Posterior cingulate gyrus (tissue), 11 donors: ENCODE measurements around the gene CFAP69.

Experiments
- DNase-seq, 10 donors: peaks; one replicate each; pipeline versions ENCODE4 v3.0.0 to v3.0.0-alpha.2; 2020 to 2021; ENCODE audit warnings: mixed read lengths in 3 of 10
- intact Hi-C: fragments of 100-400 bp; cut with DNase I; formaldehyde crosslinking; loops from one replicate; pipeline ENCODE4 v1.15.1; 2023

Gene CFAP69

GRCh38 chr7:90267263-90267858 is 22.4 kb downstream of the CFAP69 start:
- intact Hi-C loops: no loop called here

DNA sequence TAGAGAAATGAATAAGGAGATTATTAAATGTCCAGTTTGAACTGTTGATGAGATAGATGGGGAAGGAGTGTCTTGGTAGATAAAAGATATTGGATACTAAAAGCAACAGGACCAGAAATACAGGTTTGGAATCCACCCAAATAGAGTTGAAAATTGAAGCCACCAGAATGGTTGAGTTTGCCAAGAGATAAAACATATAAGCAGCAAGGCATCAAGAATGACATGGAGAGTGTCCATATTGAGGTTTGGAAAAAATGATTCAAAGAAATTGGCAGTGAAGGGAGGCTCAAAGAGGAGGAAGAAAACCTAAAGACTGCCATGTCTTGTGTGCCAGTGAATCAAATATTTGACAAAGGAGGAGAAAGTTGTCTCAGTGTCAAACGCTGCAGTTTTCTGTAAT is 24.2 kb downstream of the CFAP69 start:
- DNase-seq: no peak
- intact Hi-C loops: no loop called here

More at GRCh38 chr7:90267263-90267858, 22.4 kb downstream of the CFAP69 start:
- DNase-seq: no peak

DNA sequence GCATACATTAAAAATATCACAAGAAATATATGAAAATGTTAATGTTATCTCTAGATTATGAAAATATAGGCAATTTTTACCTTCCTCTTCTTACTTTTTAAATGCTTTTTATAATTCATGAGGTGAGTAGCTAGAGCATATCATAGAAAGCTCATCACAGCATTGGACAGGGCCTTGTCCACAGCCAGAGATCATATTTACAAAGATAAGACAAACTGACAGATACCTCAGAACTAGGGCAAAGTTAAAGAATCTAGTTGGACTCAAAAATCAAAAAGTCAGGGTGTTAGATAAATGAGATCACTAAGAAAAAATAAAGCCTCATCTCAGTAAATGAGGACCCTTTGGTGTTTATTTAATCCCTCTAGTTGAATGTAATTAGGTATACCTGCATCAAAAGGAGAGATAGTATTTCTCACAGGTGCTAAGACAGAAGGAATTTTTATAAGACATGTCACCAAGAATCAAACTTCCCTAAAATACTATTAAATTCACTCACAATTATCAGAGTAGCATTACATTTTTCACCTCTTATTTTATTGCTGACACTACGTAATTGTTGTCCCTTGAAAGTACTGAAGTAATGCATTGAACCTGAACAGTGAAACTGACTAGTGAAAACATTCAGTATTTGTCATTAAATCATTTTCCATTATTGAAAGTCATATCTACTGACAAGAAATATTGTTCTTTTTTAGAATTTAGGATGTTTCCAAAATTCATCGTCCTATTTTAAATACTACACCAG is 25.6 kb downstream of the CFAP69 start:
- intact Hi-C loops: no loop called here
- no peak for DNase-seq

- intact Hi-C loops: no loop called here
- DNase-seq: no peak
Observed at GRCh38 chr7:90271753-90272152, 26.8 kb downstream of the CFAP69 start.

DNA sequence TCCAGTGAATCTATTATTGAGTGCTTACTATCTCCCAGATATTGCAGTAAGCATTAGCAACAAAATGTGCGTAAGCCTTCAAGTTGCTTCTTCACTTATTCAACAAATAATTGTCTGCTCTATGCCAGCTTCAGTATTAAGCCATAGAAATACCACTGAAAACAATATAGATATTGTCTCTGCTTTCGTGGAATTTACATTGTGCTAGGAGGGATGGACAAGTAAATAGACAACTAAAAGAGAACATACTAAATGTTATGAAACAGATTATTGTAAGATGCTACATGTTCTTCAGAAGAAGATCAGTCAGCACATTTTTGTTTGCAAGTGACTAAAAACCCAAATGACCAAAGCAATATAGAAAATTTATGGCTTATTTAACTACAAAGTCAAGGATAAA is 27.3 kb downstream of the CFAP69 start:
- no peak for DNase-seq
- intact Hi-C loops: no loop called here

DNA sequence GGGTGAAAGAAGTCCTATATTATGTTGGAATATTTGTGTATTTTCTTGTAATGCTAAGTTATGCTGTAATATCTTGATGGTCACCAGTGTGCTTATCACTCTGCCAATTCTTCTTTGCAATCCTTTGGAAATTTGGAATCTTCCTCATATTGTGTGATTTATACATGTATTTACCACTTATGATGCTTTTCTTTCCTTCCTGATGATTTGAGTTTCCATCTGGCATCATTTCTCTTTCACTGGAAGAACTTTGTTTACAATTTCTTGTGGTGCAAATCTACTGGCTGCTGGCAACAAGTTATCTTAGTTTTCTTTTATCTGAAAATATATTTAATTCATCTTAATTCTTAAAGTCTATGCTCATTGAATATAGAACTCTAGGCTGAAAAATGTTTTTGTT is 29.2 kb downstream of the CFAP69 start:
- intact Hi-C loops: no loop called here
- DNase-seq: no peak

DNA sequence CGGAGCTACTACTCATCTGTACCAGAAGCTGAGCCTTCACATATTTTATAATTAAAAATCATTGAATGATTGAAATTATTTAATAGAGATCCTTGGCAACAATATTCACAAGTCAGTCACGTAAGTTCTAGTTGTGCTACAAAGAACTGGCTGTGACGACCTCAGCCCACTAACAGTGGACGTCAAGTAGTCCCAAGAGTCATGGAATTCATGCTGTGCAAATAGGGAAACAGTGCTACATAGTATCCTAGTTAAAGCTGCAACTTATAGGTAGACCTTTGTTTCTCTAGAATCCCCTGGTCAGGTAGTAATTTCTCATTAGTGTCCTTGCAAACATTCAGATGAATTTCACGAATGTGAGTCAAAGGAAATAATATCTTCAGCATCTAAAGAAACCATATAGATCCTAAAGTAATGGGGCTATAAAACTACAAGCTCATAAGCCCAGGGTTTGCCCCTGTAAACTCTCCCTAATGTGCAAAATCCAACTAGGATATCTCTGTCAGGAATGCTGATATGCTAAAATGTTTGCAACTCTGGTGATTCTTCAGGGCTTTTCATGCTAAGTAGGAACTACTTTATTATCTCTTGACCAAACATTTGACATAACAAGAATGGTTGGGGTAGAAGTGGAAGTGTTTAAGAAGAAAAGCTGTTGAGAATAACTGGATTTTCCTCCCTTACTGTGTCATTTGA is 31.2 kb downstream of the CFAP69 start:
- DNase-seq: no peak
- intact Hi-C loops: no loop called here

GRCh38 chr7:90288154-90288553 is 43.2 kb downstream of the CFAP69 start:
- no peak for DNase-seq
- intact Hi-C loops: no loop called here

DNA sequence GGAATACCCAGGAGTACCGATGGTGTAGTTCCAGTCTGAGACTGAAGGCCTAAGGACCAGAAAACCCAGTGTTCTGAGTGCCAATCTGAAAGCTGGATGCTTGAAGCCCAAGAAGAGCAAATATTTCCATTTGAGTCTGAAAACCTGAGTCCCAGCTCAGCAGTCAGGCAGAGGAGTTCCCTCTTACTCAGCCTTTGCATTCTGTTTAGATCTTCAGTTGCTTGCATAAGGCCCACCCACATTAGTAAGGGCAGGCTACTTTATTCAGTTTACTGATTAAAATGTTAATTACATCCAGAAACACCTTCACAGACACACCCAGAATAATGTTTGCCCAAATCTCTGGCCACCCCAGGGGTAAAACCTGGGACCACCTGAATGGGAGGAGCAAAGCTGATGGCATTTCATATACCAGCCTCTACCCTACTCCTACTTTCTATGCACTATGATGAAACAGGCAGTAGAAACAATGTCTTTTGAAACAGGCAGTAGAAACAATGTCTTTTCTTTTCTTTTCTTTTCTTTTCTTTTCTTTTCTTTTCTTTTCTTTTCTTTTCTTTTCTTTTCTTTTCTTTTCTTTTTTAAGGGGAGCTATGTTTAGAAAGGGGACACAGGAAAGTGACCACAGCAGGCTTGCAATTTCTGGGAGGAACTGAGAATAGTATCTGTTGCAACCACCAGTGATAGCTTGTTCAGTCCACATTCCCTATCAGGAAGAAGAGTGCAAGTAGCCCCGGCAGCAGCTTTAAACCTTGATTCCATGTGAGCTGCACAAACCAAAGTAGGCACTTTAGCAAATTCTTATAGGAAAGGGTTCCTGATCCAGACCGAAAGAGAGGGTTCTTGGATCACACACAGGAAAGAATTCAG is 45.5 kb downstream of the CFAP69 start:
- intact Hi-C loops: no loop called here
- peak in 1 of 10 donors; percentile 15 for DNase-seq

- no peak for DNase-seq
- intact Hi-C loops: no loop called here
Observed at GRCh38 chr7:90298145-90299038, 53.4 kb downstream of the CFAP69 start.

DNA sequence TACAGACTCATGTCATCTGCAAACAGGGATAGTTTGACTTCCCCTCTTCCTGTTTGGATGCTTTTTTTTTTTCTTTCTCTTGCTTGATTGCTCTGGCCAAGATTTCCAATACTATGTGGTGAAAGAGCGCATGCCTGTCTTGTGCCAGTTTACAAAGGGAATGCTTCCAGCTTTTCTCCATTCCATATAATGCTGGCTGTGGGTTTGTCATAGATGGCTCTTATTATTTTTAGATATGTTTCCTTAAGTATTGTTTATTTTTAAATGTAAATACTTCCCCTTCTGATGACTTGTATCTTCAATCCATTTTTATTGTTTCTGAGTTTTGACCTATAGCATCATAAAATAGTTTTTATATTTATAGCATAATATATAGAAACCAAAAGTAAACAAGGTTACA is 58.3 kb downstream of the CFAP69 start:
- intact Hi-C loops: no loop called here
- no peak for DNase-seq

DNA sequence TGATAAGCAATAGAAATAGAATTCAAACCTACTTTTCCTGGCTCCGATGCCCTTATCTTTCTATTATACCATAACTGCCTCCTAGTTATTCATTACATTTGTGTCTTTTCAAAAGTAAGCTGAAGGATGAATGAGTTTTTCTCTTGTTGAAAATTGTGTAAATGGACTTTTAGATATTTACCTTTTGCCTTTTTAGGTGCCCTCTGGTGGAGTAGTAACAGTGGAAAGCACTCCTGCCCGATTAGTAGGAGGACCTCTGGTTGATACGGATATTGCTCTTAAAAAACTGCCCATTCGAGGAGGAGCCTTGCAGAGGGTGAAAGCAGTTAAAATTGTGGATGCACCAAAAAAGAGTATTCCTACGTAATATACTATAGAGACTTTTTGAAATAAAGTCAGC is 64.9 kb downstream of the CFAP69 start:
- DNase-seq: no peak
- intact Hi-C loops: no loop called here

GRCh38 chr7:90311175-90311574 is 66.2 kb downstream of the CFAP69 start:
- no peak for DNase-seq
- intact Hi-C loops: no loop called here

DNA sequence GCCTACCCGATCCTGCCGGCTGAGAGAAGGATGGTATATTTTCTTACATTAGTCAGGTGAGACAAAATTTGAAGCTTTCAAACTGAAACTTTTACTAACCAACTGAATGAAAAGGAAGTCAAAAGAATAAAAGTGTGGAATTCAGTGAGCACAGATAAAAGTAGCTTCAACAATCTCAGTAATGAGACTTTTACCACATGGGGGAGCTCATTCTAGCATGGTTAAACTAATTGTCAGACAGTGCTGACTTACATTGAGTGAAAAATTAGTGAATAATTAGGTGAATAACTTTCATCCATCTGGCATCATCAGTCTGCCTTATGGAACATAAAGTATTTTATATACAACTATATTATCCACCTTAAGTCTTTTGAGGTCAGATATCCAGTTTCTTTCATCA is 67.8 kb downstream of the CFAP69 start:
- intact Hi-C loops: loop anchor here (2.0 kb wide), 1 partner anchor 114 kb away; no protein-coding TSS in a partner anchor

DNA sequence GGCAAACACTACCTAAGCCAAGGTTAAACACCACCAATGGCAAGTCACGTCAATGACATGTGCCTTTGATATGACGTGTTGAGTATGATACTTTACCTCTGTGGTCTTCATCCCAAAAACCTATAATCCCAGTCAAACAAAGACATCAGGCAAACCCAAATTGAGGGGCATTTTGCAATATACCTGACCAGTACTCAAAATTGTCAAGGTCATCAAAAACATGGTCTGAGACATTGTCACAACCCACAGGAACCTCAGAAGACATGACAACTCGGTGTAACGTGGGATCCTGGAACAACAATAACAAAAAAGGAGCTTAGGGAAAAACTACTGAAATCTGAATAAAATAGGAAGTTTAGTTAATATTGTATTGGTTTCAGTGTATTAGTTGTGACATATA is 68.9 kb downstream of the CFAP69 start:
- intact Hi-C loops: loop anchor here (2.0 kb wide), 1 partner anchor 113 kb away; no protein-coding TSS in a partner anchor
- DNase-seq: no peak

More for the DNA sequence above, 67.8 kb downstream of the CFAP69 start:
- no peak for DNase-seq

DNA sequence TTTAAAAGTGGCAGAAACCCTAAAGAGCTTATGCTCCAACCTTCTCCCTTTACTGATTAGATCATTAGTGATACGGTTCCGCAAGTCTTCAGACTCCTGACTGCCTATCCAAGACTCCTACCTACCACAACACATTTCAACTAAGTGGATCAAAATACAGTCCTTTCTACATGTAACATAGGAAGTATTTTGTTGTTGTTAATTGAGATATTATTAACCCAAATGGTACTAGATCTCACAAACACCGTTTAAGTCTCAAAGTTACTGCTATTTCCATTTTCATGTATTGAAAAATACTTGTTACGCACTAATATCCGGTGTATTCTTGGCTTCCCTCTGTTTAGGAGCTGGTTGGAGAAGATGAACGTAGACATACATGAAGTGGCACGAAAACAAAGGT is 75.0 kb downstream of the CFAP69 start:
- no peak for DNase-seq
- intact Hi-C loops: no loop called here

GRCh38 chr7:90320418-90320800 is 75.4 kb downstream of the CFAP69 start:
- intact Hi-C loops: no loop called here
- no peak for DNase-seq

- intact Hi-C loops: no loop called here
- DNase-seq: peak in 5 of 10 donors; percentile 27 to 88 (median 74)
Observed at GRCh38 chr7:90320801-90321494, 76.0 kb downstream of the CFAP69 start, which contains the start of gene FAM237B. FAM237B (minus strand) TSS chr7:90321304; CDS start chr7:90319748, 1,556 bp downstream.

- intact Hi-C loops: no loop called here
Observed at GRCh38 chr7:90322837-90323236, 77.9 kb downstream of the CFAP69 start.

More at GRCh38 chr7:90322837-90323236, 77.9 kb downstream of the CFAP69 start:
- no peak for DNase-seq
